Activated CD8-positive, alpha-beta T cell treated with anti-CD3 and anti-CD28 coated beads, Interleukin-2, amount 10 ng/mL, durations not matched to agents 7 days and 5 days (primary cell): ENCODE measurements around the gene ENTPD6. TPM values are rescaled to one million over a fixed set of nuclear protein-coding genes. Genes with fewer than 3 reads are reported as not detected.

Experiments used
- ATAC-seq: fragments of 150-1000 bp; cut with Tn5 transposase; one replicate; pipeline ENCODE4 v1.10.0; 2021; ENCODE audit warnings: moderate library complexity
- CTCF ChIA-PET: fragments of 350-600 bp; sonication (Branson Sonifier 250); formaldehyde crosslinking; loops from one replicate; lab custom pipeline; 2021; ENCODE audit warnings: antibody characterized with exemption; lab: Charles Lee
- POLR2A ChIA-PET: fragments of 350-600 bp; sonication (Branson Sonifier 250); formaldehyde crosslinking; loops from one replicate; lab custom pipeline; 2021; ENCODE audit warnings: antibody characterized with exemption; lab: Charles Lee
- DNase-seq: peaks from one replicate; pipeline ENCODE4 v3.0.0-alpha.2; 2020
- H3K27ac Mint-ChIP-seq: one replicate; pipeline ENCODE4 v1.8.0; 2021; ENCODE audit warnings: mild to moderate bottlenecking, mixed read lengths
- H3K27me3 Mint-ChIP-seq: one replicate; pipeline ENCODE4 v1.8.0; 2021; ENCODE audit warnings: low read depth, mixed read lengths
- H3K36me3 Mint-ChIP-seq: one replicate; pipeline ENCODE4 v1.8.0; 2021; ENCODE audit warnings: low read depth, mixed read lengths
- H3K4me1 Mint-ChIP-seq: one replicate; pipeline ENCODE4 v1.8.0; 2021; ENCODE audit warnings: low read depth, mixed read lengths
- H3K4me3 Mint-ChIP-seq: one replicate; pipeline ENCODE4 v1.8.0; 2021; ENCODE audit warnings: mild to moderate bottlenecking, mixed read lengths
- H3K9me3 Mint-ChIP-seq: one replicate; pipeline ENCODE4 v1.8.0; 2022; ENCODE audit warnings: mixed read lengths; ENCODE audit not compliant: insufficient read depth
- total RNA-seq, 2 experiments: library from RNA; stranded (reverse); gene quantifications; one replicate each; pipeline ENCODE4 v1.2.3, GENCODE V29; 2021

ENTPD6 gene
- total RNA-seq = 10 to 100 TPM; 31.9 TPM

GRCh38 chr20:25195014-25195961 is at the start of gene ENTPD6:
Gene ENTPD6, plus strand, starts transcription at chr20:25195712. Its CDS starts 10,825 bp downstream, at chr20:25206537.
- peak; percentile 78 for ATAC-seq
- ChIA-PET CTCF (interaction anchor here (0.6 kb wide), 1 partner anchor 55 kb away, joined by 3 read pairs; no protein-coding TSS in a partner anchor), POLR2A (interaction anchor here (1.1 to 2.0 kb wide), 2 partner anchors 53 to 212 kb away, joined by 3 to 11 read pairs; partner anchors contain the start of genes GINS1 and PYGB)
- H3K4me1 Mint-ChIP-seq = peaks cover 22% of the 10 kb centered on the region
- peaks cover under 1% of the 10 kb centered on the region for H3K27me3 Mint-ChIP-seq
- H3K4me3 Mint-ChIP-seq = peak within 1 kb of the TSS; percentile 86
- H3K27ac Mint-ChIP-seq = peak within 1 kb of the TSS; percentile 76
- H3K9me3 Mint-ChIP-seq = no peaks in the 10 kb centered on the region
- peak; percentile 90 for DNase-seq
- no peaks in the 10 kb centered on the region for H3K36me3 Mint-ChIP-seq

- Mint-ChIP-seq H3K9me3 (no peaks in the 10 kb centered on the region), H3K4me3 (no peak overlapping the region), H3K36me3 (no peaks in the 10 kb centered on the region), H3K27ac (no peak overlapping the region), H3K4me1 (peaks cover 7% of the 10 kb centered on the region), H3K27me3 (peaks cover 18% of the 10 kb centered on the region)
- ATAC-seq (no peak), DNase-seq (no peak)
- ChIA-PET POLR2A (no interaction called here), CTCF (no interaction called here)
Measured at GRCh38 chr20:25146976-25147375, 48.5 kb upstream of the ENTPD6 start.

GRCh38 chr20:25147716-25148115 is 47.8 kb upstream of the ENTPD6 start:
- DNase-seq (no peak), ATAC-seq (no peak)
- CTCF ChIA-PET = no interaction called here
- no peak overlapping the region for H3K27ac Mint-ChIP-seq
- H3K36me3 Mint-ChIP-seq = no peaks in the 10 kb centered on the region
- POLR2A ChIA-PET = no interaction called here
- H3K4me3 Mint-ChIP-seq = no peak overlapping the region
- H3K9me3 Mint-ChIP-seq = no peaks in the 10 kb centered on the region
- H3K4me1 Mint-ChIP-seq = peaks cover 7% of the 10 kb centered on the region
- peaks cover 21% of the 10 kb centered on the region for H3K27me3 Mint-ChIP-seq

- Mint-ChIP-seq H3K36me3 (no peaks in the 10 kb centered on the region), H3K4me3 (peak overlapping the region; percentile 74), H3K27ac (peak overlapping the region; percentile 71), H3K4me1 (peaks cover 7% of the 10 kb centered on the region), H3K9me3 (no peaks in the 10 kb centered on the region), H3K27me3 (peaks cover 21% of the 10 kb centered on the region)
- CTCF ChIA-PET = interaction anchor here (1.0 to 1.2 kb wide), 3 partner anchors 12 to 251 kb away, joined by 3 to 4 read pairs (median 3); no protein-coding TSS in a partner anchor
- POLR2A ChIA-PET = no interaction called here
- DNase-seq (peak; percentile 52), ATAC-seq (peak; percentile 80)
Measured at GRCh38 chr20:25148181-25148981, 47.1 kb upstream of the ENTPD6 start.

- Mint-ChIP-seq H3K4me3 (peak overlapping the region; percentile 74), H3K9me3 (no peaks in the 10 kb centered on the region), H3K4me1 (peaks cover 7% of the 10 kb centered on the region), H3K27me3 (peaks cover 20% of the 10 kb centered on the region), H3K36me3 (no peaks in the 10 kb centered on the region), H3K27ac (no peak overlapping the region)
- DNase-seq = no peak
- no peak for ATAC-seq
- CTCF ChIA-PET = interaction anchor here (1.0 to 1.2 kb wide), 3 partner anchors 11 to 250 kb away, joined by 3 to 4 read pairs (median 3); no protein-coding TSS in a partner anchor
- POLR2A ChIA-PET = no interaction called here
Measured at GRCh38 chr20:25148982-25149846, 46.3 kb upstream of the ENTPD6 start.

- ATAC-seq (no peak), DNase-seq (no peak)
- H3K27ac Mint-ChIP-seq = no peak overlapping the region
- peaks cover 7% of the 10 kb centered on the region for H3K4me1 Mint-ChIP-seq
- POLR2A ChIA-PET = no interaction called here
- peaks cover 15% of the 10 kb centered on the region for H3K27me3 Mint-ChIP-seq
- H3K36me3 Mint-ChIP-seq = no peaks in the 10 kb centered on the region
- CTCF ChIA-PET = interaction anchor here (1.0 kb wide), 1 partner anchor 10 kb away, joined by 3 read pairs; no protein-coding TSS in a partner anchor
- H3K9me3 Mint-ChIP-seq = no peaks in the 10 kb centered on the region
- H3K4me3 Mint-ChIP-seq = no peak overlapping the region
Measured at GRCh38 chr20:25150016-25150415, 45.5 kb upstream of the ENTPD6 start.

- Mint-ChIP-seq H3K4me3 (no peak overlapping the region), H3K27ac (no peak overlapping the region), H3K36me3 (no peaks in the 10 kb centered on the region), H3K4me1 (no peaks in the 10 kb centered on the region), H3K27me3 (no peaks in the 10 kb centered on the region), H3K9me3 (no peaks in the 10 kb centered on the region)
- ATAC-seq (no peak), DNase-seq (no peak)
- ChIA-PET POLR2A (no interaction called here), CTCF (no interaction called here)
Measured at GRCh38 chr20:25158043-25158442, 37.5 kb upstream of the ENTPD6 start.

GRCh38 chr20:25160467-25160866 is 35.0 kb upstream of the ENTPD6 start:
- DNase-seq (no peak), ATAC-seq (no peak)
- no peaks in the 10 kb centered on the region for H3K27me3 Mint-ChIP-seq
- H3K27ac Mint-ChIP-seq = no peak overlapping the region
- H3K36me3 Mint-ChIP-seq = no peaks in the 10 kb centered on the region
- H3K4me1 Mint-ChIP-seq = no peaks in the 10 kb centered on the region
- peaks cover 4% of the 10 kb centered on the region for H3K9me3 Mint-ChIP-seq
- POLR2A ChIA-PET = no interaction called here
- H3K4me3 Mint-ChIP-seq = no peak overlapping the region
- CTCF ChIA-PET = interaction anchor here (0.9 to 1.4 kb wide), 2 partner anchors 10 to 12 kb away, joined by 3 to 4 read pairs; no protein-coding TSS in a partner anchor

GRCh38 chr20:25160897-25161296 is 34.6 kb upstream of the ENTPD6 start:
- no peak for ATAC-seq
- DNase-seq = no peak
- Mint-ChIP-seq H3K4me1 (no peaks in the 10 kb centered on the region), H3K36me3 (no peaks in the 10 kb centered on the region), H3K27me3 (no peaks in the 10 kb centered on the region), H3K9me3 (peaks cover 4% of the 10 kb centered on the region), H3K4me3 (no peak overlapping the region), H3K27ac (no peak overlapping the region)
- CTCF ChIA-PET = interaction anchor here (1.4 kb wide), 1 partner anchor 12 kb away, joined by 4 read pairs; no protein-coding TSS in a partner anchor
- POLR2A ChIA-PET = no interaction called here

GRCh38 chr20:25165128-25165527 is 30.4 kb upstream of the ENTPD6 start:
- Mint-ChIP-seq H3K4me3 (no peak overlapping the region), H3K36me3 (peaks cover 2% of the 10 kb centered on the region), H3K9me3 (peaks cover 4% of the 10 kb centered on the region), H3K4me1 (no peaks in the 10 kb centered on the region), H3K27ac (no peak overlapping the region), H3K27me3 (peaks cover 21% of the 10 kb centered on the region)
- DNase-seq (no peak), ATAC-seq (no peak)
- ChIA-PET CTCF (interaction anchor here (1.7 kb wide), 1 partner anchor 15 kb away, joined by 5 read pairs; no protein-coding TSS in a partner anchor), POLR2A (no interaction called here)
